Naive thymus-derived CD8-positive, alpha-beta T cell (primary cell): ENCODE data around the gene CASKIN2. TPM values are rescaled to one million over a fixed set of nuclear protein-coding genes. Genes with fewer than 3 reads are reported as not detected.

ENCODE experiments used
- ATAC-seq, 2 donors: fragments of 150-1000 bp; cut with Tn5 transposase in 1 of 2; sonication (Bioruptor Pico), chemical (Tn5 transposase) in 1 of 2; 1 replicate in 1 of 2; 2 replicates in 1 of 2; pipeline ENCODE4 v1.10.0; 2021; ENCODE audit warnings: mild to moderate bottlenecking in 2 of 2, moderate library complexity in 2 of 2
- POLR2A ChIA-PET: fragments of 350-600 bp; sonication (Branson Sonifier 250); formaldehyde crosslinking; loops from one replicate; lab custom pipeline; 2021; ENCODE audit warnings: antibody characterized with exemption; lab: Charles Lee
- DNase-seq, 10 donors: peaks; one replicate each; pipeline versions ENCODE4 v3.0.0 to v3.0.0-alpha.2; 2020 to 2022
- H3K27ac Mint-ChIP-seq, 10 donors: one replicate each; pipeline ENCODE4 v1.8.0; 2020 to 2022; ENCODE audit warnings: mild to moderate bottlenecking in 10 of 10, mixed read lengths in 10 of 10, moderate library complexity in 4 of 10, inconsistent platforms in 1 of 10
- H3K27me3 Mint-ChIP-seq, 5 donors: one replicate each; pipeline ENCODE4 v1.8.0; 2021 to 2022; ENCODE audit warnings: mixed read lengths in 5 of 5
- H3K36me3 Mint-ChIP-seq, 3 donors: one replicate each; pipeline ENCODE4 v1.8.0; 2020 to 2022; ENCODE audit warnings: mixed read lengths in 3 of 3, mild to moderate bottlenecking in 2 of 3, inconsistent platforms in 1 of 3
- H3K4me1 Mint-ChIP-seq, 4 donors: one replicate each; pipeline ENCODE4 v1.8.0; 2021 to 2022; ENCODE audit warnings: mixed read lengths in 4 of 4
- H3K4me3 Mint-ChIP-seq, 10 donors: one replicate each; pipeline ENCODE4 v1.8.0; 2020 to 2022; ENCODE audit warnings: mild to moderate bottlenecking in 10 of 10, mixed read lengths in 10 of 10, moderate library complexity in 6 of 10, inconsistent platforms in 1 of 10
- H3K9me3 Mint-ChIP-seq, 9 donors: one replicate each; pipeline ENCODE4 v1.8.0; 2020 to 2022; ENCODE audit warnings: mixed read lengths in 9 of 9, mild to moderate bottlenecking in 3 of 9, inconsistent platforms in 1 of 9, moderate library complexity in 1 of 9
- polyA plus RNA-seq, 3 donors: library from polyadenylated mRNA; unstranded; fragments of 300-500 nt; fragmentation: Illumina TruSeq; gene quantifications; one replicate each; pipeline ENCODE4 v1.2.3, GENCODE V29; 2021
- total RNA-seq, 8 experiments: library from RNA in 2 of 8; stranded (reverse) in 2 of 8; gene quantifications; one replicate each; pipeline ENCODE4 v1.2.3 and lab custom pipeline; 2021 to 2026

CASKIN2 gene
- total and polyA plus RNA-seq, 5 experiments from 2014 or later: 0.05 to 0.80 (median 0.62) TPM

- ATAC-seq: no peak
These were observed 2.0 kb upstream of the CASKIN2 start for GRCh38 chr17:75517297-75517865.

GRCh38 chr17:75516619-75517296 lies 1.4 kb upstream of the CASKIN2 start:
- Mint-ChIP-seq H3K4me3 (peak overlapping the region; percentile 71 to 88 (median 84)), H3K27ac (peak overlapping the region in 9 of 10 donors; percentile 90 to 98 (median 96)), H3K27me3 (no peaks in the 10 kb centered on the region), H3K4me1 (peaks cover 13 to 30% (median 26%) of the 10 kb centered on the region in 4 donors), H3K36me3 (peaks cover 0 to 30% (median 8%) of the 10 kb centered on the region in 3 donors), H3K9me3 (no peaks in the 10 kb centered on the region)
- POLR2A ChIA-PET: interaction anchor here (0.6 to 3.1 kb wide), 27 partner anchors 8 to 1066 kb away, joined by 3 to 32 read pairs (median 4); partner anchors contain the start of genes FDXR, GRB2, LLGL2 and MIF4GD
- peak in 3 of 10 donors; percentile 27 to 40 (median 39) for DNase-seq
- ATAC-seq: peak in 1 of 2 donors; percentile 19

More at GRCh38 chr17:75517297-75517865, 2.0 kb upstream of the CASKIN2 start:
- DNase-seq: peak in 3 of 10 donors; percentile 12 to 30 (median 16)
- peaks cover 13 to 32% (median 26%) of the 10 kb centered on the region in 4 donors for H3K4me1 Mint-ChIP-seq
- peak overlapping the region; percentile 90 to 98 (median 96) for H3K27ac Mint-ChIP-seq
- POLR2A ChIA-PET: interaction anchor here (1.0 to 3.1 kb wide), 13 partner anchors 7 to 263 kb away, joined by 3 to 32 read pairs (median 12); partner anchors contain the start of genes GGA3, GRB2, LLGL2 and MRPS7
- H3K36me3 Mint-ChIP-seq: peaks cover 0 to 36% (median 9%) of the 10 kb centered on the region in 3 donors
- no peaks in the 10 kb centered on the region for H3K27me3 Mint-ChIP-seq
- no peaks in the 10 kb centered on the region for H3K9me3 Mint-ChIP-seq
- H3K4me3 Mint-ChIP-seq: peak overlapping the region; percentile 71 to 88 (median 84)

GRCh38 chr17:75516255-75516618 lies 900 bp upstream of the CASKIN2 start, which contains the start of gene TSEN54:
TSS of gene TSEN54 (plus strand) at chr17:75516528. CDS start at chr17:75516561, 33 bp downstream.
- peak; percentile 74 to 76 for ATAC-seq
- peak within 1 kb of the TSS in 9 of 10 donors; percentile 90 to 98 (median 96) for H3K27ac Mint-ChIP-seq
- H3K4me3 Mint-ChIP-seq: peak within 1 kb of the TSS; percentile 71 to 90 (median 85)
- H3K9me3 Mint-ChIP-seq: no peaks in the 10 kb centered on the region
- peaks cover 13 to 30% (median 26%) of the 10 kb centered on the region in 4 donors for H3K4me1 Mint-ChIP-seq
- POLR2A ChIA-PET: interaction anchor here (0.6 to 3.1 kb wide), 26 partner anchors 9 to 1066 kb away, joined by 3 to 32 read pairs (median 4); partner anchors contain the start of genes FDXR, GRB2, LLGL2 and MIF4GD
- peak; percentile 88 to 97 (median 92) for DNase-seq
- H3K27me3 Mint-ChIP-seq: no peaks in the 10 kb centered on the region
- H3K36me3 Mint-ChIP-seq: peaks cover 0 to 26% (median 8%) of the 10 kb centered on the region in 3 donors

GRCh38 chr17:75514919-75515495 lies 330 bp downstream of the CASKIN2 start:
- peaks cover 13 to 30% (median 26%) of the 10 kb centered on the region in 4 donors for H3K4me1 Mint-ChIP-seq
- peaks cover 0 to 18% (median 8%) of the 10 kb centered on the region in 3 donors for H3K36me3 Mint-ChIP-seq
- peak overlapping the region; percentile 9 to 77 (median 60) for H3K4me3 Mint-ChIP-seq
- DNase-seq (no peak), ATAC-seq (no peak)
- POLR2A ChIA-PET: interaction anchor here (1.0 kb wide), 1 partner anchor 59 kb away, joined by 3 read pairs; the partner anchor contains the start of gene TMEM94
- H3K9me3 Mint-ChIP-seq: no peaks in the 10 kb centered on the region
- peak overlapping the region in 3 of 10 donors; percentile 15 to 27 (median 20) for H3K27ac Mint-ChIP-seq
- no peaks in the 10 kb centered on the region for H3K27me3 Mint-ChIP-seq

GRCh38 chr17:75514299-75514918 lies 928 bp downstream of the CASKIN2 start:
- Mint-ChIP-seq H3K36me3 (peaks cover 0 to 14% (median 4%) of the 10 kb centered on the region in 3 donors), H3K27ac (peak overlapping the region in 4 of 10 donors; percentile 15 to 34 (median 24)), H3K4me3 (peak overlapping the region in 9 of 10 donors; percentile 9 to 75 (median 59)), H3K4me1 (peaks cover 13 to 27% (median 25%) of the 10 kb centered on the region in 4 donors), H3K9me3 (no peaks in the 10 kb centered on the region), H3K27me3 (no peaks in the 10 kb centered on the region)
- ATAC-seq (no peak), DNase-seq (peak in 1 of 10 donors; percentile 6)
- POLR2A ChIA-PET: interaction anchor here (1.0 to 1.1 kb wide), 2 partner anchors 11 to 58 kb away, joined by 3 read pairs; partner anchors contain the start of genes LLGL2 and TMEM94

GRCh38 chr17:75513641-75514000 lies 1.7 kb downstream of the CASKIN2 start:
- POLR2A ChIA-PET: interaction anchor here (1.1 kb wide), 1 partner anchor 12 kb away, joined by 3 read pairs; the partner anchor contains the start of gene LLGL2
- Mint-ChIP-seq H3K36me3 (peaks cover 0 to 7% (median 3%) of the 10 kb centered on the region in 3 donors), H3K9me3 (no peaks in the 10 kb centered on the region), H3K4me1 (peaks cover 12 to 19% (median 18%) of the 10 kb centered on the region in 4 donors), H3K4me3 (peak overlapping the region in 6 of 10 donors; percentile 18 to 75 (median 46)), H3K27ac (peak overlapping the region in 3 of 10 donors; percentile 14 to 40 (median 31)), H3K27me3 (no peaks in the 10 kb centered on the region)
- DNase-seq: no peak
- ATAC-seq: no peak

- POLR2A ChIA-PET: no interaction called here
- Mint-ChIP-seq H3K36me3 (peaks cover 0 to 2% (median 0%) of the 10 kb centered on the region in 3 donors), H3K4me1 (peaks cover 7 to 14% (median 13%) of the 10 kb centered on the region in 4 donors), H3K4me3 (peak overlapping the region in 6 of 10 donors; percentile 18 to 75 (median 46)), H3K9me3 (no peaks in the 10 kb centered on the region), H3K27me3 (no peaks in the 10 kb centered on the region), H3K27ac (peak overlapping the region in 3 of 10 donors; percentile 3 to 42 (median 40))
- ATAC-seq (no peak), DNase-seq (no peak)
These were observed 2.3 kb downstream of the CASKIN2 start for GRCh38 chr17:75512926-75513640.

- POLR2A ChIA-PET: interaction anchor here (0.6 to 1.2 kb wide), 2 partner anchors 56 to 1214 kb away, joined by 4 to 6 read pairs; partner anchors contain the start of gene TMEM94
- ATAC-seq (no peak), DNase-seq (no peak)
- Mint-ChIP-seq H3K9me3 (no peaks in the 10 kb centered on the region), H3K27ac (peak overlapping the region in 1 of 10 donors; percentile 38), H3K36me3 (no peaks in the 10 kb centered on the region), H3K4me1 (peaks cover 0 to 2% (median under 1%) of the 10 kb centered on the region in 4 donors), H3K4me3 (no peak overlapping the region), H3K27me3 (no peaks in the 10 kb centered on the region)
These were observed 3.4 kb downstream of the CASKIN2 start for GRCh38 chr17:75511610-75512575.

- DNase-seq: no peak
- POLR2A ChIA-PET: interaction anchor here (0.7 to 1.2 kb wide), 2 partner anchors 55 to 842 kb away, joined by 4 read pairs; partner anchors contain the start of gene TMEM94
- H3K4me1 Mint-ChIP-seq: peaks cover 0 to 2% (median 0%) of the 10 kb centered on the region in 4 donors
- no peak for ATAC-seq
- H3K9me3 Mint-ChIP-seq: no peaks in the 10 kb centered on the region
- peak overlapping the region in 1 of 10 donors; percentile 29 for H3K27ac Mint-ChIP-seq
- no peak overlapping the region for H3K4me3 Mint-ChIP-seq
- no peaks in the 10 kb centered on the region for H3K36me3 Mint-ChIP-seq
- H3K27me3 Mint-ChIP-seq: no peaks in the 10 kb centered on the region
These were observed 4.1 kb downstream of the CASKIN2 start for GRCh38 chr17:75511270-75511609.

GRCh38 chr17:75509528-75510258 lies 5.6 kb downstream of the CASKIN2 start:
- Mint-ChIP-seq H3K4me1 (peaks cover 0 to 2% (median 0%) of the 10 kb centered on the region in 4 donors), H3K27ac (no peak overlapping the region), H3K4me3 (no peak overlapping the region), H3K36me3 (no peaks in the 10 kb centered on the region), H3K27me3 (no peaks in the 10 kb centered on the region), H3K9me3 (no peaks in the 10 kb centered on the region)
- no peak for DNase-seq
- POLR2A ChIA-PET: interaction anchor here (0.8 kb wide), 1 partner anchor 58 kb away, joined by 3 read pairs; no protein-coding TSS in a partner anchor
- no peak for ATAC-seq
